ENCODE results near the gene PARP8.

Gene PARP8

GRCh38 chr5:50749181-50749580 is 82.7 kb downstream of the PARP8 start:
- TF ChIP-seq ZFX (IDR thresholded peaks at IDR 0.05) (no peak), CTCF (conservative IDR thresholded peaks at IDR 0.05) (no peak)
- no peak overlapping the region for H3K27ac ChIP-seq

GRCh38 chr5:50749873-50750272 is 83.4 kb downstream of the PARP8 start:
- TF ChIP-seq CTCF (conservative IDR thresholded peaks at IDR 0.05) (no peak), ZFX (IDR thresholded peaks at IDR 0.05) (no peak)
- no peak overlapping the region for H3K27ac ChIP-seq

- no peak overlapping the region for H3K27ac ChIP-seq
These were observed 84.7 kb downstream of the PARP8 start for GRCh38 chr5:50751064-50751657.

GRCh38 chr5:50752800-50753199 is 86.4 kb downstream of the PARP8 start:
- TF ChIP-seq ZFX (IDR thresholded peaks at IDR 0.05) (no peak), CTCF (conservative IDR thresholded peaks at IDR 0.05) (no peak)
- H3K27ac ChIP-seq, result no peak overlapping the region

More at GRCh38 chr5:50751064-50751657, 84.7 kb downstream of the PARP8 start:
- TF ChIP-seq ZFX (IDR thresholded peaks at IDR 0.05) (no peak), CTCF (conservative IDR thresholded peaks at IDR 0.05) (peak; percentile 96)

- TF ChIP-seq CTCF (conservative IDR thresholded peaks at IDR 0.05) (no peak), ZFX (IDR thresholded peaks at IDR 0.05) (no peak)
- no peak overlapping the region for H3K27ac ChIP-seq
These were observed 93.3 kb downstream of the PARP8 start for GRCh38 chr5:50759526-50760270.

GRCh38 chr5:50763351-50763750 is 96.9 kb downstream of the PARP8 start:
- H3K27ac ChIP-seq, result no peak overlapping the region

More at GRCh38 chr5:50763351-50763750, 96.9 kb downstream of the PARP8 start:
- no peak for TF ChIP-seq CTCF (conservative IDR thresholded peaks at IDR 0.05)
- no peak for TF ChIP-seq ZFX (IDR thresholded peaks at IDR 0.05)

All from C4-2B (cell line).